ENCODE data around the gene BRSK2.

DNA sequence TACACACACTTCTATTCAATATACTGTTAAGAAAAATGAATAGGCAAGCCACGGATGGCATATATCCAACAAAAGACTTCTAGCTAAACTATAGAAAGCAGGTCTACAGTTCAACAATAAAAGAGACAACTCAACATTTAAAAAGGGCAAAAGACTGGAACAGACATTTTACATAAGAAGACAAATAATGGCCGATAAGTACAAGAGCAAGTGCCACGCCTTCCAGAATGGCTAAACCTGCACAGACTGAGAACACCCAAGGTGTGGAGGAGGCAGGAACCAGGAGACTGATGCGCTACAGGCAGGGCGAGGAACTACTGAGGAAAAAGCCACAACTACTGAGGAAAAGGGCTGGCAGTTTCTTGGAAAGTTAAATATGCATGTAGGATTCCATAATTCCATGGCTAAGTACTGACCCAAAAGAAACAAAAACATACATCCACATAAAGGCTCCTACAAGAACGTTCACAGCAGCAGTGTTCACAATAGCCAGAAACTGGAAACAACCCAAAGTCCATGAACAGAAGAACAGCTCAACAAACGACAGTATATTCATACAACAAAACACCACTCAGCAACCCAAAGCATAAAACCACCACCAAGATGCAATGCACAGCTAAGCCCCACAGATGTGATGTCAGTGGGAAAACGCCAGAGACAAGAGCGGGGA, 106.5 kb downstream of the BRSK2 start:
- TF ChIP-seq, protein P1, sequence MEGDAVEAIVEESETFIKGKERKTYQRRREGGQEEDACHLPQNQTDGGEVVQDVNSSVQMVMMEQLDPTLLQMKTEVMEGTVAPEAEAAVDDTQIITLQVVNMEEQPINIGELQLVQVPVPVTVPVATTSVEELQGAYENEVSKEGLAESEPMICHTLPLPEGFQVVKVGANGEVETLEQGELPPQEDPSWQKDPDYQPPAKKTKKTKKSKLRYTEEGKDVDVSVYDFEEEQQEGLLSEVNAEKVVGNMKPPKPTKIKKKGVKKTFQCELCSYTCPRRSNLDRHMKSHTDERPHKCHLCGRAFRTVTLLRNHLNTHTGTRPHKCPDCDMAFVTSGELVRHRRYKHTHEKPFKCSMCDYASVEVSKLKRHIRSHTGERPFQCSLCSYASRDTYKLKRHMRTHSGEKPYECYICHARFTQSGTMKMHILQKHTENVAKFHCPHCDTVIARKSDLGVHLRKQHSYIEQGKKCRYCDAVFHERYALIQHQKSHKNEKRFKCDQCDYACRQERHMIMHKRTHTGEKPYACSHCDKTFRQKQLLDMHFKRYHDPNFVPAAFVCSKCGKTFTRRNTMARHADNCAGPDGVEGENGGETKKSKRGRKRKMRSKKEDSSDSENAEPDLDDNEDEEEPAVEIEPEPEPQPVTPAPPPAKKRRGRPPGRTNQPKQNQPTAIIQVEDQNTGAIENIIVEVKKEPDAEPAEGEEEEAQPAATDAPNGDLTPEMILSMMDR (conservative IDR thresholded peaks at IDR 0.05; ENCODE audit: low read depth, low read length): no peak
- no peak for TF ChIP-seq BHLHE40 (IDR thresholded peaks at IDR 0.05; ENCODE audit: low read depth, low read length)
- no peak for TF ChIP-seq RFX5 (IDR thresholded peaks at IDR 0.05; ENCODE audit: low read depth, low read length)
- TF ChIP-seq, protein P2, sequence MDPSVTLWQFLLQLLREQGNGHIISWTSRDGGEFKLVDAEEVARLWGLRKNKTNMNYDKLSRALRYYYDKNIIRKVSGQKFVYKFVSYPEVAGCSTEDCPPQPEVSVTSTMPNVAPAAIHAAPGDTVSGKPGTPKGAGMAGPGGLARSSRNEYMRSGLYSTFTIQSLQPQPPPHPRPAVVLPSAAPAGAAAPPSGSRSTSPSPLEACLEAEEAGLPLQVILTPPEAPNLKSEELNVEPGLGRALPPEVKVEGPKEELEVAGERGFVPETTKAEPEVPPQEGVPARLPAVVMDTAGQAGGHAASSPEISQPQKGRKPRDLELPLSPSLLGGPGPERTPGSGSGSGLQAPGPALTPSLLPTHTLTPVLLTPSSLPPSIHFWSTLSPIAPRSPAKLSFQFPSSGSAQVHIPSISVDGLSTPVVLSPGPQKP (IDR thresholded peaks at IDR 0.05; ENCODE audit: borderline replicate concordance, low read depth, low read length): no peak

All from IMR-90 (cell line).